Glutamatergic neuron (in vitro differentiated cells): ENCODE data around the gene CALR. TPM values are rescaled to one million over a fixed set of nuclear protein-coding genes. Genes with fewer than 3 reads are reported as not detected.

Source experiments
- DNase-seq: peaks from one replicate; pipeline ENCODE4 v3.0.0; 2022
- H3K27ac Mint-ChIP-seq: one replicate; pipeline ENCODE4 v1.8.0; 2020; ENCODE audit warnings: mild to moderate bottlenecking, mixed read lengths, inconsistent platforms; ENCODE audit not compliant: unreplicated experiment
- H3K27me3 Mint-ChIP-seq: one replicate; pipeline ENCODE4 v1.8.0; 2020; ENCODE audit warnings: mild to moderate bottlenecking, moderate library complexity, mixed read lengths, inconsistent platforms; ENCODE audit not compliant: unreplicated experiment
- H3K36me3 Mint-ChIP-seq: one replicate; pipeline ENCODE4 v1.8.0; 2020; ENCODE audit warnings: mild to moderate bottlenecking, mixed read lengths, inconsistent platforms; ENCODE audit not compliant: unreplicated experiment
- H3K4me1 Mint-ChIP-seq: one replicate; pipeline ENCODE4 v1.8.0; 2020; ENCODE audit warnings: mild to moderate bottlenecking, low read depth, mixed read lengths, inconsistent platforms; ENCODE audit not compliant: unreplicated experiment
- H3K4me3 Mint-ChIP-seq: one replicate; pipeline ENCODE4 v1.8.0; 2020; ENCODE audit warnings: mild to moderate bottlenecking, mixed read lengths, inconsistent platforms; ENCODE audit not compliant: unreplicated experiment
- H3K9me3 Mint-ChIP-seq: one replicate; pipeline ENCODE4 v1.8.0; 2020; ENCODE audit warnings: mild to moderate bottlenecking, moderate library complexity, mixed read lengths, inconsistent platforms; ENCODE audit not compliant: unreplicated experiment
- total RNA-seq: library from RNA; stranded (reverse); fragmentation: NEBNext Ultra II Directional; extraction: Animal tissue kit (Norgen Biotek cat#: 25700); gene quantifications from one replicate; pipeline ENCODE4 v1.2.1, GENCODE V29; 2021; ENCODE audit not compliant: unreplicated experiment
- TF ChIP-seq, protein P1 (sequence below): fragments of 200-600 bp; sonication (generic); IDR thresholded peaks from one replicate; pipeline ENCODE4 v1.5.0; 2021; ENCODE audit not compliant: partially characterized antibody, unreplicated experiment

CALR gene
- total RNA-seq, 1 donor from 2014 or later: 543 TPM

DNA sequence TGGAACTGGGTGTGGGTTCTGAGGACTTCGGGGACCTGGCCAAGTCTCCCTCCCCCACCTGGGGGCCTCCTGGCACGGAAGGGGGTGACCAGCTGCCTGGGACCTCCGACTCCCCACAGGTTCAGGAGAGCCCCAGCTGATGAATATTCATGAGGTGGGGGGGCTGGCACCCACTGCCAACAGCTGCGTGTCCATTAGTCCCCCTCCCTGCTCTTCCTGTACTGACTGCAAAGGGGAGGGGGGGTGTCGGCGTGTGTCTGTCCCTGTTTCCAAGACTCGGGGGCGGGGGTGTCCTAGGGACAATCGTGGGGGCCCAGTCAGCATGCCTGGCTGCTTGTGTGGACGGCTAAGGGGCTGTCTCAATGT lies 46.3 kb downstream of the CALR start:
- peak; percentile 54 for DNase-seq
- Mint-ChIP-seq H3K9me3 (peaks cover 5% of the 10 kb centered on the region), H3K4me1 (peaks cover 10% of the 10 kb centered on the region), H3K4me3 (peak overlapping the region; percentile 22), H3K36me3 (no peaks in the 10 kb centered on the region), H3K27me3 (peaks cover 5% of the 10 kb centered on the region), H3K27ac (peak overlapping the region; percentile 79)
- TF ChIP-seq, protein P1, sequence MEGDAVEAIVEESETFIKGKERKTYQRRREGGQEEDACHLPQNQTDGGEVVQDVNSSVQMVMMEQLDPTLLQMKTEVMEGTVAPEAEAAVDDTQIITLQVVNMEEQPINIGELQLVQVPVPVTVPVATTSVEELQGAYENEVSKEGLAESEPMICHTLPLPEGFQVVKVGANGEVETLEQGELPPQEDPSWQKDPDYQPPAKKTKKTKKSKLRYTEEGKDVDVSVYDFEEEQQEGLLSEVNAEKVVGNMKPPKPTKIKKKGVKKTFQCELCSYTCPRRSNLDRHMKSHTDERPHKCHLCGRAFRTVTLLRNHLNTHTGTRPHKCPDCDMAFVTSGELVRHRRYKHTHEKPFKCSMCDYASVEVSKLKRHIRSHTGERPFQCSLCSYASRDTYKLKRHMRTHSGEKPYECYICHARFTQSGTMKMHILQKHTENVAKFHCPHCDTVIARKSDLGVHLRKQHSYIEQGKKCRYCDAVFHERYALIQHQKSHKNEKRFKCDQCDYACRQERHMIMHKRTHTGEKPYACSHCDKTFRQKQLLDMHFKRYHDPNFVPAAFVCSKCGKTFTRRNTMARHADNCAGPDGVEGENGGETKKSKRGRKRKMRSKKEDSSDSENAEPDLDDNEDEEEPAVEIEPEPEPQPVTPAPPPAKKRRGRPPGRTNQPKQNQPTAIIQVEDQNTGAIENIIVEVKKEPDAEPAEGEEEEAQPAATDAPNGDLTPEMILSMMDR: no peak

DNA sequence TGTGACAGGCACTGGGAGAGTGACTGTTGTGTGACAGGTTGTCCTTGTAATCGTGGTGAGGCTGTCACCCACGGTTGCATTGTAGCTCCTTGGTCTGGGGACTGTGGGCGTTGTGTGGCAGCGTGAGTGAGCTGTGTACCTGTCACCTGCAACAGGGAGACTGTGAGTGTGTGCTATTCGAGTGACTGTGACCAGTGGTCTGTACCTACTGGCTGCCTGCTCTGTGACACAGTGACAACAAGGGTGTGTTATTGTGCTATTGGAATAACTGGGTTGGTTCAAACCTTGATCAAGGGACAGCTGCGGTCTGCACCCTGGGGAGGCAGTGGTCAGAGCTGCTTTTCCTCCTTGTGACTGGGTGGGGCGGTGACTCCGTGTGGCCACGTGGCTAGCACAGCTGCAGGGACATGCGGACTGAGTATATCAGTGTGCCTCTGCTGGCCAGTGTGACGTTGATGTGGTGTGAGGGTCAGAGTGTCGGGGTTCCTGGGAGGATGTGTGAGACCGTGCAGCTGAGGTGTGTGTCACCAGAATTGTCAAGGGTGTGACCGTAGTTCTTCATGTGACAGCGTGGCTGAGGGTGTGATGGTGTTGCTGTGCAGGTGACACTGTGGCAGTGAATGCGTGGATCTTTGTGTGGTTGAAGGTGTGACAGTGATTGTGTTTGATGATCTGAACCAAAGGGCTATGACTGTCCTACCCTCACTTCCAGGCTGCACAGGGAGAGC lies 46.8 kb downstream of the CALR start:
- no peaks in the 10 kb centered on the region for H3K36me3 Mint-ChIP-seq
- H3K9me3 Mint-ChIP-seq: peaks cover 5% of the 10 kb centered on the region
- TF ChIP-seq, protein P1: no peak
- H3K4me1 Mint-ChIP-seq: peaks cover 10% of the 10 kb centered on the region
- peak overlapping the region; percentile 79 for H3K27ac Mint-ChIP-seq
- H3K27me3 Mint-ChIP-seq: peaks cover 5% of the 10 kb centered on the region
- DNase-seq: peak; percentile 68
- H3K4me3 Mint-ChIP-seq: peak overlapping the region; percentile 22

DNA sequence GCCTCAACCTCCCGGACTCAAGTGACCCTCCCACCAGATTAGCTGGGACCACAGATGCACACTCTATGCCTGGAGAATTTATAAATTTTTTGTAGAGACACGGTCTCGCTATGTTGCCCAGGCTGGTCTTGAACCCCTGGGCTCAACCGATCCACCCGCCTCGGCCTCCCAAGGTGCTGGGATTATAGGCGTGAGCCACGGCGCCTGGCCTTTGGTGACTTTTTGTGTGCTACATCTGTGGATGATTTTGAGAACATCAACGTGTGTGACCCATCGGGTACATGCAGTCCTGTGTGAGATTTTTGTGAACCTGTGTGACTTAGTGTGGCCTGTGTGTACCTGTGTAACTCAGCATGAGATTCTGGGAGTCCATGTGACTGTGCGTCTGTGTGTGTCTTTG lies 48.3 kb downstream of the CALR start:
- peaks cover 6% of the 10 kb centered on the region for H3K9me3 Mint-ChIP-seq
- DNase-seq: no peak
- peaks cover 13% of the 10 kb centered on the region for H3K27me3 Mint-ChIP-seq
- H3K27ac Mint-ChIP-seq: peak overlapping the region; percentile 11
- H3K4me1 Mint-ChIP-seq: peaks cover 10% of the 10 kb centered on the region
- TF ChIP-seq, protein P1: no peak
- peaks cover 5% of the 10 kb centered on the region for H3K36me3 Mint-ChIP-seq
- no peak overlapping the region for H3K4me3 Mint-ChIP-seq

DNA sequence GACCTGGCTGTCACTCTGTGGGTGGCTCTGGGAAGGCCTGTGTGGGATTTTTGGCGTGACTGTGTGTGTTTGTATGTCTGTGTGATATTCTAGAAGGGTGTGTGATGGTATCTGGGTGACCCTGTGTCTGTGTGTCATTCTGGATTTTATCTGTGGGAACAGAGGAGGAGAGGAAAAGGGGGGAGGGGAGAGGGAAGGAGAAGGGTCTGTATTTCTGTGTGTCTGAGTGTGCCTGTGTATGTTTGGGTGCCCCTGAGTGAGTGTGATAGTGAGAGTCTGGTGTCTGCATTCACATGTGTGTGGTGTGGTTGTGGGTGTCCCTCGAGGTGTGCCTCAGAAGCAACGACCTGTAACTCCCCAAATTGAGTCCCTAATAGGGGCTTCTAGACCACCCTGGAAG lies 48.8 kb downstream of the CALR start:
- Mint-ChIP-seq H3K4me1 (peaks cover 10% of the 10 kb centered on the region), H3K27ac (peak overlapping the region; percentile 11), H3K9me3 (peaks cover 6% of the 10 kb centered on the region), H3K4me3 (no peak overlapping the region), H3K36me3 (peaks cover 5% of the 10 kb centered on the region), H3K27me3 (peaks cover 13% of the 10 kb centered on the region)
- DNase-seq: no peak
- TF ChIP-seq, protein P1: no peak

DNA sequence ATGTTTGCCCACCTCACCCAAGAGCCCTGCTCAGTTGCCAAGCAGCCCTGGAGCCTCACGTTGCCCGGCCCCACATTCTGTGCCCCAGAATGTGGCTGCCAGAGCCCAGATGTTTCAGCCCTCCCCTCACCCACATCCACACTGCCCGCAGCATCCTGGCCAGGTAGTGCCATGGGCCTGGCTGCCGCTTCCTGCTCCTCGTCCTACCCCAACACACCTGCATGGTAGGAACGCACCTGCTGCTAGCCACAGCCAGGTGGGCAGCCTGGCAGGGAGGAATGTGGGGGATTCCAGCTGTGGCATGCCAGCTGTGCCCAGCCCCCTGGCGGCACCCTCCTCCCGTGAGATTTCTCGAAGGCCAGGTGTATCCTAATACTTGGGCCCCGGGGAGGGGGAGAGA lies 49.4 kb downstream of the CALR start:
- no peak overlapping the region for H3K4me3 Mint-ChIP-seq
- no peak for DNase-seq
- peaks cover 5% of the 10 kb centered on the region for H3K36me3 Mint-ChIP-seq
- TF ChIP-seq, protein P1: no peak
- no peak overlapping the region for H3K27ac Mint-ChIP-seq
- H3K9me3 Mint-ChIP-seq: peaks cover 6% of the 10 kb centered on the region
- H3K4me1 Mint-ChIP-seq: peaks cover 10% of the 10 kb centered on the region
- H3K27me3 Mint-ChIP-seq: peaks cover 14% of the 10 kb centered on the region
